ENCODE measurements around the gene FN3K. TPM values are rescaled to one million over a fixed set of nuclear protein-coding genes. Genes with fewer than 3 reads are reported as not detected.
"Not testable (repeated sequence)": the region's sequence is repeated elsewhere in the genome, so short reads cannot be mapped to it uniquely, and the experiment has no call there.

FN3K gene
- total RNA-seq, 1 donor: 2.9 TPM

- DNase-seq (ENCODE audit: insufficient read length, low spot score, missing footprints): peak; percentile 99
- H3K4me1 ChIP-seq (ENCODE audit: insufficient read depth, low read length): no peaks in the 10 kb centered on the region
- no peaks in the 10 kb centered on the region for H3K27me3 ChIP-seq (ENCODE audit: insufficient read depth, low read length)
- peak overlapping the region; percentile 74 for H3K4me2 ChIP-seq (ENCODE audit: insufficient read depth, low read length)
- no peaks in the 10 kb centered on the region for H3K9me3 ChIP-seq (ENCODE audit: low read depth, low read length)
- H2AFZ ChIP-seq (ENCODE audit: low read length): peak overlapping the region; percentile 35
- peaks cover 3% of the 10 kb centered on the region for H3K36me3 ChIP-seq (ENCODE audit: insufficient read depth, low read length)
- peak; percentile 86 for TF ChIP-seq CTCF (IDR thresholded peaks at IDR 0.05; ENCODE audit: extremely low read depth, low read depth, low read length)
- no peak overlapping the region for H3K27ac ChIP-seq (ENCODE audit: low read depth, low read length)
- no peaks in the 10 kb centered on the region for H4K20me1 ChIP-seq (ENCODE audit: insufficient read depth, low read length)
- H3K79me2 ChIP-seq (ENCODE audit: insufficient read depth, low read length): peaks cover 4% of the 10 kb centered on the region
- peak overlapping the region; percentile 51 for H3K4me3 ChIP-seq (ENCODE audit: insufficient read depth, low read length)
Measured at GRCh38 chr17:82775001-82775823, 39.8 kb downstream of the FN3K start.

GRCh38 chr17:82776454-82776853 is 41.0 kb downstream of the FN3K start:
- Histone ChIP-seq H4K20me1 (ENCODE audit: insufficient read depth, low read length) (no peaks in the 10 kb centered on the region), H3K9me3 (ENCODE audit: low read depth, low read length) (no peaks in the 10 kb centered on the region)
- TF ChIP-seq CTCF (IDR thresholded peaks at IDR 0.05; ENCODE audit: extremely low read depth, low read depth, low read length): no peak

DNA sequence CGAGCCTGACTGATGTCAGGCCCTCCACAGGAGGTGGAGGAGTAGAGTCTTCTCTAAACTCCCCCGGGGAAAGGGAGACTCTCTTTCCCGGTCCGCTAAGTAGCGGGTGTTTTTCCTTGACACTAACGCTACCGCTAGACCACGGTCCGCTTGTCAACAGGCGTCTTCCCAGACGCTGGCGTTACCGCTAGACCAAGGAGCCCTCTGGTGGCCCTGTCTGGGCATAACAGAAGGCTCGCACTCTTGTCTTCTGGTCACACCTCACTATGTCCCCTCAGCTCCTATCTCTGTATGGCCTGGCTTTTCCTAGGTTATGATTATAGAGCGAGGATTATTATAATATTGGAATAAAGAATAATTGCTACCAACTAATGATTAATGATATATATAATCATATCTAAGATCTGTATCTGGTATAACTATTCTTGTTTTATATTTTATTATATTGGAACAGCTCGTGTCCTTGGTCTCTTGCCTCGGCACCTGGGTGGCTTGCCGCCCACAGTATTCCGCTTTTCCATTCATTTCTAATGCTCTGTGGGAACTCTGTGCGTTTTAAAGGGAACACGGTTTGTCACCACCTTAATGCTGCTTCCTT is 42.5 kb downstream of the FN3K start:
- not testable (repeated sequence) for H3K36me3 ChIP-seq (ENCODE audit: insufficient read depth, low read length); DNase-seq (ENCODE audit: insufficient read length, low spot score, missing footprints); H4K20me1 ChIP-seq (ENCODE audit: insufficient read depth, low read length); H3K27ac ChIP-seq (ENCODE audit: low read depth, low read length); H2AFZ ChIP-seq (ENCODE audit: low read length); H3K27me3 ChIP-seq (ENCODE audit: insufficient read depth, low read length); H3K79me2 ChIP-seq (ENCODE audit: insufficient read depth, low read length); H3K4me1 ChIP-seq (ENCODE audit: insufficient read depth, low read length); H3K4me2 ChIP-seq (ENCODE audit: insufficient read depth, low read length); H3K9me3 ChIP-seq (ENCODE audit: low read depth, low read length); H3K4me3 ChIP-seq (ENCODE audit: insufficient read depth, low read length)
- TF ChIP-seq CTCF (IDR thresholded peaks at IDR 0.05; ENCODE audit: extremely low read depth, low read depth, low read length): peak; percentile 22

More at GRCh38 chr17:82776454-82776853, 41.0 kb downstream of the FN3K start:
- H2AFZ ChIP-seq (ENCODE audit: low read length): no peak overlapping the region
- H3K4me1 ChIP-seq (ENCODE audit: insufficient read depth, low read length): no peaks in the 10 kb centered on the region
- DNase-seq (ENCODE audit: insufficient read length, low spot score, missing footprints): no peak
- H3K79me2 ChIP-seq (ENCODE audit: insufficient read depth, low read length): peaks cover 4% of the 10 kb centered on the region
- H3K4me3 ChIP-seq (ENCODE audit: insufficient read depth, low read length): no peak overlapping the region
- H3K36me3 ChIP-seq (ENCODE audit: insufficient read depth, low read length): peaks cover 3% of the 10 kb centered on the region
- H3K4me2 ChIP-seq (ENCODE audit: insufficient read depth, low read length): no peak overlapping the region
- H3K27ac ChIP-seq (ENCODE audit: low read depth, low read length): no peak overlapping the region
- no peaks in the 10 kb centered on the region for H3K27me3 ChIP-seq (ENCODE audit: insufficient read depth, low read length)

DNA sequence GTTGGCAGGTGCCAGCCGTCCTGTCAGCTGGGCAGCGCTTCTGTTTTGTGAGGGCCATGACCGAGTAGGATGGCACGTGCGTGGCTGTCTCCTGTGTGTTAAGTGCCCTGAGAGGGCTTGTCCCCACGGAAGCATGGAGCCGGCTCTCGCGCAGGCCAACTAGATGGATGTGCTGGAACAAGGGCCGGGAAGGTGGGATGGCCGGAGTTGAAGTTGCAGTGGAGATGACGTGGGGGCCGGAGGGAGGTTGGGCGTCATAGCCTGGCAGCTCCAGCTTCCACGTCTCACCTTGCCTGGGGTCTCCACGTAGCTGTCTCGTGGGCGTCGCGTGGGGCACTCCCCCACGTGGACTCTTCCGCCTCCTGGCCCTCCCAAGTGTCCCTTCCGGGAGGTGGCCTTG is 44.1 kb downstream of the FN3K start:
- Histone ChIP-seq H3K4me1 (ENCODE audit: insufficient read depth, low read length) (no peaks in the 10 kb centered on the region), H3K9me3 (ENCODE audit: low read depth, low read length) (no peaks in the 10 kb centered on the region), H3K27ac (ENCODE audit: low read depth, low read length) (no peak overlapping the region), H3K27me3 (ENCODE audit: insufficient read depth, low read length) (no peaks in the 10 kb centered on the region), H4K20me1 (ENCODE audit: insufficient read depth, low read length) (no peaks in the 10 kb centered on the region), H3K36me3 (ENCODE audit: insufficient read depth, low read length) (peaks cover 13% of the 10 kb centered on the region), H2AFZ (ENCODE audit: low read length) (no peak overlapping the region), H3K79me2 (ENCODE audit: insufficient read depth, low read length) (peaks cover 7% of the 10 kb centered on the region), H3K4me2 (ENCODE audit: insufficient read depth, low read length) (no peak overlapping the region), H3K4me3 (ENCODE audit: insufficient read depth, low read length) (no peak overlapping the region)
- no peak for TF ChIP-seq CTCF (IDR thresholded peaks at IDR 0.05; ENCODE audit: extremely low read depth, low read depth, low read length)
- no peak for DNase-seq (ENCODE audit: insufficient read length, low spot score, missing footprints)

Data from osteoblast (primary cell).